ENCODE results near the gene CRYBA2.

DNA sequence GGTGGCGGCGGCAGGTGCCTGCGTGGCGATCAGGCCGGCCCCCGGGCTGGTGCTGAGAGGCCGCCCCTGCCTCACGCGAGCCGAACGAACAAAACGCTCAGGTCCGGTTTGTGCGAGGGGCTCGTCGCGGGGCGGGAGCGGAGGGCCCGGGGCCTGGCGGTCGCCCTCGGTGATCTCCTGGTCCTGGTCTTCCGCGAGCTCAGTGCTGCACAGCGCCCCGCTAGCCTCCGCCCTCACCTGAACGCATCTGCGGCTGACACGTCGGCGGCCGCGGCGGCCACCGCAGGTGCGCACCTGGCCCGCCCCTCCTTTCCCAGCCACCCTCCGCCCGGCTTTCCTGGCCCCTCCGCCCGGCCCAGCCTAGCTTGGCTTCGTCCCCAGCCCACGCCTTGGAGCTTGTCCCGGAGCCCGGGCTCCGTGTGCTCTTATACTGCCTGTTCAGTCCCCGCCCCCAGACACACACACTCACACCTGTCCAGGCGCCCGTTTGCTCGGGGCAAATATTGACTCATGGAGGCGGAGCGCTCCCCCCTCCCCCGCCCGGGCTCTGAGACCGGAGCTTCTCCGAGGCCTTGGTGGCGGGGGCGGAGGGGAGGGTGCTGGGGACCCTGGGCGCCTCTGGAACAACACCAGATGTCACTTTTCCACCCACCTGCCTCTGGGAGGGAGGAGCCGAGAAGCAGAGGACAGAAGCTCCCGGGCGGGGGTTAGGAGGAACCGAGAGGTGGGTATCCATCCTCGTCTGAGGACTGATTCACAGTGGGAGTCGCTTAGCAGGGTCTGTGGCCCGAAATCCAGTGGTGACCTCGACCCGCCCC lies 8.6 kb upstream of the CRYBA2 start:
- TF ChIP-seq MAFK (IDR thresholded peaks at IDR 0.05; ENCODE audit: partially characterized antibody) (no peak), CTCF (IDR thresholded peaks at IDR 0.05) (no peak), POLR2A (IDR thresholded peaks at IDR 0.05; ENCODE audit: low read length) (no peak), RAD21 (conservative IDR thresholded peaks at IDR 0.05 in 1 of 2, IDR thresholded peaks at IDR 0.05 in 1 of 2) (no peak), EP300 (IDR thresholded peaks at IDR 0.05) (no peak), MAX (IDR thresholded peaks at IDR 0.05) (no peak), EHF (CRISPR knock-in tag; IDR thresholded peaks at IDR 0.05) (no peak), RCOR1 (IDR thresholded peaks at IDR 0.05; ENCODE audit: low read depth, low read length) (no peak), RFX5 (IDR thresholded peaks at IDR 0.05) (no peak), CHD2 (IDR thresholded peaks at IDR 0.05; ENCODE audit: low read length, partially characterized antibody) (no peak)
- TF ChIP-seq, protein P1, sequence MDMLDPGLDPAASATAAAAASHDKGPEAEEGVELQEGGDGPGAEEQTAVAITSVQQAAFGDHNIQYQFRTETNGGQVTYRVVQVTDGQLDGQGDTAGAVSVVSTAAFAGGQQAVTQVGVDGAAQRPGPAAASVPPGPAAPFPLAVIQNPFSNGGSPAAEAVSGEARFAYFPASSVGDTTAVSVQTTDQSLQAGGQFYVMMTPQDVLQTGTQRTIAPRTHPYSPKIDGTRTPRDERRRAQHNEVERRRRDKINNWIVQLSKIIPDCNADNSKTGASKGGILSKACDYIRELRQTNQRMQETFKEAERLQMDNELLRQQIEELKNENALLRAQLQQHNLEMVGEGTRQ (IDR thresholded peaks at IDR 0.05) = no peak
- TF ChIP-seq, protein P2, sequence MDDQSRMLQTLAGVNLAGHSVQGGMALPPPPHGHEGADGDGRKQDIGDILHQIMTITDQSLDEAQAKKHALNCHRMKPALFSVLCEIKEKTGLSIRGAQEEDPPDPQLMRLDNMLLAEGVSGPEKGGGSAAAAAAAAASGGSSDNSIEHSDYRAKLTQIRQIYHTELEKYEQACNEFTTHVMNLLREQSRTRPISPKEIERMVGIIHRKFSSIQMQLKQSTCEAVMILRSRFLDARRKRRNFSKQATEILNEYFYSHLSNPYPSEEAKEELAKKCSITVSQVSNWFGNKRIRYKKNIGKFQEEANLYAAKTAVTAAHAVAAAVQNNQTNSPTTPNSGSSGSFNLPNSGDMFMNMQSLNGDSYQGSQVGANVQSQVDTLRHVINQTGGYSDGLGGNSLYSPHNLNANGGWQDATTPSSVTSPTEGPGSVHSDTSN (IDR thresholded peaks at IDR 0.05) = no peak

Data from A549 (cell line).